CD4-positive, alpha-beta T cell treated with Interleukin-17A for 1 hour (primary cell): ENCODE measurements around the gene SLC22A1.
"Not testable (repeated sequence)": the region's sequence is repeated elsewhere in the genome, so short reads cannot be mapped to it uniquely, and the experiment has no call there.

Experiments used
- DNase-seq: peaks from one replicate; pipeline ENCODE4 v3.0.0-alpha.2; 2020

The SLC22A1 gene

GRCh38 chr6:160140493-160140892 is 18.9 kb downstream of the SLC22A1 start:
- not testable (repeated sequence) for DNase-seq

GRCh38 chr6:160141001-160141726 is 19.5 kb downstream of the SLC22A1 start:
- DNase-seq: no peak

DNA sequence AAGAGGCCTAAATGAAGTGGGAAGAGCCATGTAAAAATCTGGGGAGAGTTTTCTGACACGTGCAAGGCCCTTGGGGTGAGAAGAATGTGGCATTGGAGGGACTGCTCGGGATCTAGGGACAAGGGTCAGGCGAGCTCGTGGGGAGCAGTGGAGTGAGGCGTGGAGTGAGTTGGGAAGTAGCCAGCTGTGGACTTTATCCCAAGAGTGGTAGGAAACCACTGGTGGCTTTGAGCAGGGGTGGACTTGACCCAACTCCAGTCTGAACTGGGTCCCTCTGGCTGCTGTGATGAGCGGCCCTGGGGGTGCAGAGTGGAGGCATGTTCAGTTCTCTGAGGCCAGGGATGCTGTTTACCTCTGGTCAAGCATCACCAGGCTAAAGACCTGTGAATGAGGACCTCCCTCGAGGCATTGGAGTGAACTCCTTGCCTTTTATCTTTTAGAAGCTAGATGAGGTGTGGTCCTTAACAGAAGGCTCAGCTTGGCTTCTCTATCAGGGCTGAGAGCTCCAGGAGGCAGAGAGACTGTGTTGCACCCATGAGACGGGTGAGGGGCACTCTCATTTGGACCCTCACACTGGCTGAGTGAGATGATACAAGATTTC is 20.6 kb downstream of the SLC22A1 start:
- DNase-seq: no peak

- DNase-seq: no peak
These were observed 25.0 kb downstream of the SLC22A1 start for GRCh38 chr6:160146454-160147145.

DNA sequence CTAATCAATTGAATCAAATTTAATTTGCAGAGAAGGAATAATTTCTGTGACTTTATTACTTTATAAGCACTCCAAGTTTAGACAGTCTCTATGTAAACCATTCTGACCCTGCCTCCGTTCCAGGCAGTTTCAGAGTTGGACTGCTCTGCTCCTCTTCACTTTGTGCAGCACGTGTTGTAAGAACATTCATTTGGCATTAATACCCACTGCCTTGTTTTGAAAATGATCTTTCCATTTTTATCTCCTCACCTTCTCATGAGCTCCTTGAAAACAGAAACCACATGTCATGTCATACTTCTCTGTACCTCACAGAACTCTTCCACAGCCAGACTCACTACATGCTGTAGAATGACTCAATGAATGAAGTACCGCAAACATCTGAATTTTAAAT is 25.5 kb downstream of the SLC22A1 start:
- DNase-seq: no peak

GRCh38 chr6:160154471-160154870 is 32.9 kb downstream of the SLC22A1 start:
- DNase-seq: no peak

DNA sequence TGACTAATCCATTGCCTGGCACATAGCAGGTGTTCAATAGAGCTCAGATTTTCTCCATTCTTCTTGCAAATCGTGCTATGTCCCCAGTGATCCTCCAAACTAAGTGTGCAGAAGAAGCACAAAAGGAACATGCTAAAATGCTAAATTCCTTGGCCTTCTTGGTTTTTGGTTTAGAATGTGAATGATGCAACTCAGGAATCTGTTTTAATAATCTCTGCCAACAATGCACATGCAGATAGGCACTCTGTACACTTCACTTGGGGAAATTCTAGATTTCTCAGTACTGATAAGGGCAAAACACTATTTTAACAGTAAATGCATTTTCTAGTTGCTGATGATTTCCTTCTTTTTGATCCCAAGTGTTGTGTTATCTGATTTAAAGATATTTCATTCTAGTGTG is 35.2 kb downstream of the SLC22A1 start:
- no peak for DNase-seq

GRCh38 chr6:160160450-160160849 is 38.8 kb downstream of the SLC22A1 start:
- DNase-seq: no peak

GRCh38 chr6:160160929-160161646 is 39.5 kb downstream of the SLC22A1 start:
- DNase-seq: no peak

DNA sequence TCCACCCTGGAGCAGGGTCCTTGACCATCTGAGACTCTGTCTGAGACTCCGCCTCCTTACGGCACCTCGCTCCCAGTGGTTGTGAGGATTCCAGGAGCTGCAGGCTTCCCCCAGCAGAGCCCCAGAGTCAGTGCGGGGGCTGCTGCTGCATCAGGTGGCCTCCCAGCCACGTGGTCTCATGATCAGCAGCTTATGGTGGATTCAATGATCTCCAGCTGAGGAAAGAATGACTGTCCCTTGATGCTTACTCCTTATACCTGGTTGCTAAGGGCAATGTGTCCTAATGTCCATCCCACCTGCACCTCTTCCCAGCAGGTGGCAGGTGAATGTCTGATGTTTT is 40.0 kb downstream of the SLC22A1 start:
- DNase-seq: no peak

- DNase-seq: no peak
These were observed 40.5 kb downstream of the SLC22A1 start for GRCh38 chr6:160162030-160162566.

DNA sequence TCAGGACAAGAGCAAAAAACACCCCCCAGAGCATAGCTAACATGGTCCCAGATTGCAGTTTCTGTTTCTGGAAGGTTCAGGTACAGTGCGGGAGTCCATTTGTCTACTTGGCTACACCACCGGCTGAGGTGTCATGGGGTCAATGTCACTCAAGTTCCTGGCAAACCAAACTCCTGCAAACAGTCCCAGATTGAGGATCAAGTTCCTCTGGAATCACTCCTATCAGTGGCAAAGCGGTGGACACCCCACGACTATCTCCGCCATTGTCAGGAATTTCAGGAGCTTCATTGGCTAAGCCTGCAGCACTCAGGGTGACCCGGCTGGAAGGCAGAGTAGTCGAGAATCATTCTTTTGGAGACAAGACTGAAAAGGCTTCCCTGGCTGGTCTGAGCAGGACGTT is 41.8 kb downstream of the SLC22A1 start:
- no peak for DNase-seq

- DNase-seq: no peak
These were observed 42.3 kb downstream of the SLC22A1 start for GRCh38 chr6:160163912-160164311.

- not testable (repeated sequence) for DNase-seq
These were observed 44.3 kb downstream of the SLC22A1 start for GRCh38 chr6:160165928-160166327.

DNA sequence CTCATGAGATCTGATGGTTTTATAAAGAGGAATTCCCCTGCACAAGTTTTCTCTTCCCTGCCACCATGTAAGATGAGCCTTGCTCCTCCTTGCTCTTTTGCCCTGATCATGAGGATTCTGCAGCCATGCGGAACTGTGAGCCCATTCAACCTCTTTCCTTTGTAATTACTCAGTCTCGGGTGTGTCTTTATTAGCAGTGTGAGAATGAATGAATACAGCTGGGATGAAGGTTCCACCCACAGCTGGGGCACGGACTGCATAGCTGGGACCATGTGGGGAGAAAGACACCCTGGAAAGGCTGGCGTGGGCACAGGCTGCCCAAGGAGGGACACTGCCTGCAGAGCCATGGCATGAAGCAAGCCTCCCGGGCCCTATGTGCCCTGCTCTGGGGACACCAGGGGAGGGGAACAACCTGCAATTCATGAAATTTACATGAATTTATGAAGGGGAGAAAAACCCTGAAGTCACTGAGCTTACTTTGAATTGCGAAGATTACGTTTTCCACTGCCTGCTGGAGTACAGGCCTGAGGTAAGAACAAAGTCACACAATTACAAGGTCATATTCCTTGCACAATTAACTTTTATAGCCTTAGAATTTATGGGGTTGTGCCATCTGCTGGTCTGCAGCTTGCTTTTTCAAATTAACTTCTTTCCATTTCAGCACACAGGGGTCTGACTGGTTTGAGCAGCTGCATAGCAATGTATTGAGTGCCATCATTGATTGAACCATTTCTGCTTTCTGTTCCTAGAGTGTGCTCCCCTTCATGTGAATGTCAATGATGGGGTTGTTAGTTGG is 46.2 kb downstream of the SLC22A1 start:
- no peak for DNase-seq

GRCh38 chr6:160170018-160170680 is 48.5 kb downstream of the SLC22A1 start:
- DNase-seq: no peak

DNA sequence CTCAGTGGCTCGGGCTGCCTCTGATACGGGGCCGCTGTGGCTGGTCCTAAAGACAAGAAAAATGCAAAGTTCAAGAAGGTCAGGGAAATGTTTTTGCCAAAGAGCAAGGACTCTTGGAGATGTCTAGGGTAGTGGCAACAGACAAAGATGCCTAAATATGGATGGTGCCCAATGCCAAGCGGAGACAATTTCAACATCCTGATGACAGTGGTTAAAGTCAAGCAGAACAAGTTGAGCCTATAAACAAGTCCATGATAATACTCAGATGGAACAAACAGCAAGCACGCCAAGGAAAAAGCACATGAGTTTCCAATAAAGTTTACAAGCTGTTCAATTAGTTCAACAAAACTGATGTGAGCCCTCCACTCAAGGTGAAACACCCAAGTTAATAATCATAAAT is 51.1 kb downstream of the SLC22A1 start:
- DNase-seq: no peak

GRCh38 chr6:160173806-160174527 is 52.4 kb downstream of the SLC22A1 start:
- no peak for DNase-seq

- no peak for DNase-seq
These were observed 53.1 kb downstream of the SLC22A1 start for GRCh38 chr6:160174681-160175080.

GRCh38 chr6:160177220-160177619 is 55.6 kb downstream of the SLC22A1 start:
- DNase-seq: no peak

DNA sequence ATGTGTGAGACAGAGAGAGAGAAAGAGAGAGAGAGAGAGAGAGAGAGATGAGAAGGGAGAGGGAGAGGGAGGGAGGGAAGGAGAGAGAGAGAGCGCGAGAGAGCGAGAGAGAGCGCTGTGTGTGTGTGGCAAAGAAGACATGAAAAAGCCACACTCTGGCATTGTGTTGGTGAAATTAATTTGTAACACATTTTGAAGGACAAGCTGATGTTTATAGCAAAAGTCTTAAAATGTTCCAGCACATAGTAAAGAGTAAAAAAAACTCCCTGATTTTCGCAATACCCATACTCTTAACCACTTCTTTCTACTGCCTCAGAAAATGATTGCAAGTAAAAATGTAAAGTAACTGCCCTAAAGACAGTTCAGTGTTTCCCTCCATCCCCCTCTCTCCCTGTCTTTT is 56.7 kb downstream of the SLC22A1 start:
- DNase-seq: no peak
